A549 (cell line): ENCODE measurements around the gene SLC23A3. TPM values are rescaled to one million over a fixed set of nuclear protein-coding genes. Genes with fewer than 3 reads are reported as not detected.

Source experiments
- ATAC-seq, 2 experiments: fragments of 200-7000 bp in 1 of 2; fragments of >200 bp in 1 of 2; cut with Nextera tagmentation in 1 of 2; cut with Tn5 transposase in 1 of 2; 3 replicates each; pipeline versions ENCODE4 v1.8.0 to v1.9.1; 2018 to 2020; ENCODE audit warnings: mild to moderate bottlenecking in 1 of 2, moderate library complexity in 1 of 2
- CTCF ChIA-PET: fragments of 300-600 bp; sonication (Branson Sonifier 250); formaldehyde crosslinking; extraction: SDS; loops from one replicate; lab custom pipeline; 2021; ENCODE audit warnings: antibody characterized with exemption, inconsistent platforms; lab: Yijun Ruan, JAX
- POLR2A ChIA-PET: fragments of 350-600 bp; formaldehyde crosslinking; extraction: SDS; loops from one replicate; lab custom pipeline; 2021; ENCODE audit warnings: antibody characterized with exemption, inconsistent platforms; lab: Yijun Ruan, JAX
- DNase-seq, 2 experiments: peaks; one replicate each; pipeline versions ENCODE4 v3.0.0 to v3.0.0-alpha.2; 2011 to 2016; ENCODE audit warnings: low read depth in 1 of 2, low spot score in 1 of 2
- FAIRE-seq: peaks from 2 replicates; lab custom pipeline; 2011; peaks lifted over from hg19 to GRCh38; lab: Jason Lieb, UNC
- H3K27ac ChIP-seq, 2 experiments: fragments of >200 bp; sonication (Bioruptor Twin); formaldehyde crosslinking; 3 replicates each; pipeline ENCODE4 v1.5.1; 2016 to 2017
- H3K4me1 ChIP-seq: fragments of >200 bp; sonication (Bioruptor Twin); formaldehyde crosslinking; 3 replicates; pipeline ENCODE4 v1.6.1; 2016
- H3K4me2 ChIP-seq: fragments of >200 bp; sonication (Bioruptor Twin); formaldehyde crosslinking; 3 replicates; pipeline ENCODE4 v1.6.1; 2016
- H3K4me3 ChIP-seq: fragments of >200 bp; sonication (Bioruptor Twin); formaldehyde crosslinking; 3 replicates; pipeline ENCODE4 v1.5.1; 2016
- H3K9me3 ChIP-seq: fragments of >200 bp; sonication (Bioruptor Twin); formaldehyde crosslinking; 3 replicates; pipeline ENCODE4 v1.6.1; 2016
- CBX2 ChIP-seq: fragments of 200-600 bp; sonication (generic); IDR thresholded peaks from 2 replicates; pipeline ENCODE4 v1.6.1; 2016; ENCODE audit warnings: low read depth, mild to moderate bottlenecking, borderline replicate concordance
- CEBPB ChIP-seq, 2 experiments: fragments of >200 bp in 1 of 2; sonication (Bioruptor Twin) in 1 of 2; formaldehyde crosslinking in 1 of 2; IDR thresholded peaks; 2 replicates each; pipeline ENCODE4 v1.6.1; 2012 to 2016
- EHF ChIP-seq: fragments of 250-450 bp; sonication (Bioruptor Pico); IDR thresholded peaks from 2 replicates; pipeline ENCODE4 v1.5.0; 2020; ENCODE audit warnings: mild to moderate bottlenecking
- EHMT2 ChIP-seq: fragments of 200-600 bp; sonication (generic); IDR thresholded peaks from 2 replicates; pipeline ENCODE4 v1.6.1; 2016; ENCODE audit warnings: antibody characterized with exemption, low read depth, mild to moderate bottlenecking, moderate library complexity
- FOSB ChIP-seq: fragments of 250-450 bp; sonication (Bioruptor Pico); IDR thresholded peaks from 2 replicates; pipeline ENCODE4 v1.5.0; 2020; ENCODE audit warnings: mild to moderate bottlenecking, moderate library complexity
- FOSL2 ChIP-seq, 2 experiments: fragments of 450-650 bp in 1 of 2; fragments of >200 bp in 1 of 2; sonication (Bioruptor Twin) in 1 of 2; formaldehyde crosslinking; IDR thresholded peaks; 2 replicates each; pipeline versions ENCODE4 v1.5.0 to v1.6.1; 2016 to 2020; ENCODE audit warnings: mild to moderate bottlenecking in 1 of 2, moderate library complexity in 1 of 2
- GATA3 ChIP-seq: IDR thresholded peaks from 2 replicates; pipeline ENCODE4 v1.6.1; 2012; ENCODE audit warnings: borderline replicate concordance
- HOXA7 ChIP-seq: fragments of 250-450 bp; sonication (Bioruptor Pico); IDR thresholded peaks from 2 replicates; pipeline ENCODE4 v1.5.0; 2020; ENCODE audit warnings: mild to moderate bottlenecking, moderate library complexity
- HOXB13 ChIP-seq: fragments of 250-450 bp; sonication (Bioruptor Pico); IDR thresholded peaks from 2 replicates; pipeline ENCODE4 v1.5.0; 2020; ENCODE audit warnings: low read depth, mild to moderate bottlenecking, moderate library complexity
- JUN ChIP-seq, 2 experiments: fragments of >200 bp; sonication (Bioruptor Twin); formaldehyde crosslinking; IDR thresholded peaks; 2 replicates in 1 of 2; 3 replicates in 1 of 2; pipeline ENCODE4 v1.6.1; 2016 to 2017
- MAFK ChIP-seq: fragments of 450-650 bp; IDR thresholded peaks from 2 replicates; pipeline ENCODE4 v1.6.1; 2014; ENCODE audit not compliant: partially characterized antibody
- MAZ ChIP-seq: fragments of 150-350 bp; IDR thresholded peaks from 2 replicates; pipeline ENCODE4 v1.6.1; 2014; ENCODE audit warnings: antibody characterized with exemption, low read depth, low read length, borderline replicate concordance
- NR3C1 ChIP-seq: fragments of >200 bp; sonication (Bioruptor Twin); formaldehyde crosslinking; IDR thresholded peaks from 3 replicates; pipeline ENCODE4 v1.6.1; 2017
- PHF8 ChIP-seq: fragments of 200-600 bp; sonication (generic); IDR thresholded peaks from 2 replicates; pipeline ENCODE4 v1.6.1; 2016; ENCODE audit warnings: low read depth, mild to moderate bottlenecking, antibody characterized with exemption, moderate library complexity, borderline replicate concordance
- POLR2AphosphoS2 ChIP-seq: conservative IDR thresholded peaks from 2 replicates; pipeline ENCODE4 v1.6.1; 2012; ENCODE audit warnings: low read length, improper control_type of control experiment, inconsistent platforms
- RAD21 ChIP-seq, 2 experiments: fragments of >200 bp in 1 of 2; sonication (Bioruptor Twin) in 1 of 2; formaldehyde crosslinking in 1 of 2; IDR thresholded peaks in 1 of 2; conservative IDR thresholded peaks in 1 of 2; 2 replicates in 1 of 2; 3 replicates in 1 of 2; pipeline ENCODE4 v1.6.1; 2012 to 2018; ENCODE audit warnings: inconsistent platforms in 1 of 2
- RARB ChIP-seq: fragments of 250-450 bp; sonication (Bioruptor Pico); IDR thresholded peaks from 2 replicates; pipeline ENCODE4 v1.8.0; 2021; ENCODE audit warnings: mild to moderate bottlenecking, moderate library complexity
- RCOR1 ChIP-seq: fragments of 150-350 bp; IDR thresholded peaks from 2 replicates; pipeline ENCODE4 v1.6.1; 2014; ENCODE audit warnings: antibody characterized with exemption, low read length, low read depth
- SREBF2 ChIP-seq: fragments of 450-650 bp; IDR thresholded peaks from 2 replicates; pipeline ENCODE4 v1.6.1; 2014; ENCODE audit warnings: mild to moderate bottlenecking, moderate library complexity
- TFCP2L1 ChIP-seq: fragments of 250-450 bp; sonication (Bioruptor Pico); IDR thresholded peaks from 2 replicates; pipeline ENCODE4 v1.5.0; 2021; ENCODE audit warnings: mild to moderate bottlenecking
- ZSCAN20 ChIP-seq: fragments of 250-450 bp; sonication (Bioruptor Pico); IDR thresholded peaks from 2 replicates; pipeline ENCODE4 v1.8.0; 2022; ENCODE audit warnings: mild to moderate bottlenecking, moderate library complexity
- WGBS: methylation state at CpG from one replicate; pipeline ENCODE4 v1.1.6; 2017; ENCODE audit errors: missing lambda C conversion rate; 5-methylcytosine and 5-hydroxymethylcytosine counted together
- polyA plus RNA-seq, 4 experiments: library from polyadenylated mRNA; depleted of rRNA in 3 of 4; stranded (reverse); fragments of >200 nt; fragmentation: RNase III in 1 of 4; extraction: RNeasy Plus Mini Kit Qiagen cat#74134 plus additional on column Dnase treatment in 1 of 4; gene quantifications; 2 replicates in 3 of 4; 3 replicates in 1 of 4; pipeline ENCODE4 v1.2.3, GENCODE V29; 2011 to 2017
- TF ChIP-seq, protein P1 (sequence below): fragments of >200 bp; sonication (Bioruptor Twin); formaldehyde crosslinking; IDR thresholded peaks from 3 replicates; pipeline ENCODE4 v1.6.1; 2016
- TF ChIP-seq, protein P2 (sequence below): IDR thresholded peaks from 2 replicates; pipeline ENCODE4 v1.6.1; 2012
- TF ChIP-seq, protein P3 (sequence below): IDR thresholded peaks from 2 replicates; pipeline ENCODE4 v1.6.1; 2012; ENCODE audit warnings: low read depth, borderline replicate concordance

Gene SLC23A3
- polyA plus RNA-seq, 2 of the 4 experiments (the other 2 are of a cell fraction): 0.39 to 0.90 TPM

DNA sequence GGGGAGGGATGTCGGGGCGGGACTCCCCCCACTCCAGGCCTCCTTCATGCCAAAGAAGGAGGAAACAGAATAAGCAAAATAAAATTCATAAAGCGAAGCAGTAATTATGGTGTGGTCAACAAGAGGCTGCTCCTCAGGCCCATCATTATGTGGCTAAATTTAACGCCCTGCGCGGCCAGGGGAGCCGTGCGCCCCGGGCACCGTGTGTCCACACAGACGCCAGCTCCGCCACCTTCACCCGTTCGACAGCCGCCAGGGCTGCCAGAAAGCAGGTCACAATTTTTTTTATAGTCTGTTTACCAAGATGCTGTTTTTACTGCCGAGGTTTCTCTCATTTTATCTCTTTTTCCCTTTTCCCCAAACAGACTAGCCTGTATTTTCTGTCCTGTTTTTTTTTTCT lies 40.2 kb downstream of the SLC23A3 start:
- TF ChIP-seq RCOR1 (no peak), PHF8 (no peak), ZSCAN20 (CRISPR knock-in tag) (no peak), EHF (CRISPR knock-in tag) (no peak), POLR2AphosphoS2 (no peak), HOXA7 (CRISPR knock-in tag) (no peak), RAD21 (conservative IDR thresholded peaks at IDR 0.05 in 1 of 2, IDR thresholded peaks at IDR 0.05 in 1 of 2) (no peak), CEBPB (IDR thresholded peaks at IDR 0.05) (no peak), NR3C1 (no peak), RARB (CRISPR knock-in tag) (no peak), MAZ (no peak), JUN (IDR thresholded peaks at IDR 0.05) (no peak), GATA3 (no peak), HOXB13 (CRISPR knock-in tag) (no peak), SREBF2 (no peak), MAFK (no peak), FOSL2 (IDR thresholded peaks at IDR 0.05) (no peak), FOSL2 (CRISPR knock-in tag; IDR thresholded peaks at IDR 0.05) (no peak), FOSB (no peak)
- TF ChIP-seq, protein P1, sequence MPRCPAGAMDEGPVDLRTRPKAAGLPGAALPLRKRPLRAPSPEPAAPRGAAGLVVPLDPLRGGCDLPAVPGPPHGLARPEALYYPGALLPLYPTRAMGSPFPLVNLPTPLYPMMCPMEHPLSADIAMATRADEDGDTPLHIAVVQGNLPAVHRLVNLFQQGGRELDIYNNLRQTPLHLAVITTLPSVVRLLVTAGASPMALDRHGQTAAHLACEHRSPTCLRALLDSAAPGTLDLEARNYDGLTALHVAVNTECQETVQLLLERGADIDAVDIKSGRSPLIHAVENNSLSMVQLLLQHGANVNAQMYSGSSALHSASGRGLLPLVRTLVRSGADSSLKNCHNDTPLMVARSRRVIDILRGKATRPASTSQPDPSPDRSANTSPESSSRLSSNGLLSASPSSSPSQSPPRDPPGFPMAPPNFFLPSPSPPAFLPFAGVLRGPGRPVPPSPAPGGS: no peak
- TF ChIP-seq, protein P2, sequence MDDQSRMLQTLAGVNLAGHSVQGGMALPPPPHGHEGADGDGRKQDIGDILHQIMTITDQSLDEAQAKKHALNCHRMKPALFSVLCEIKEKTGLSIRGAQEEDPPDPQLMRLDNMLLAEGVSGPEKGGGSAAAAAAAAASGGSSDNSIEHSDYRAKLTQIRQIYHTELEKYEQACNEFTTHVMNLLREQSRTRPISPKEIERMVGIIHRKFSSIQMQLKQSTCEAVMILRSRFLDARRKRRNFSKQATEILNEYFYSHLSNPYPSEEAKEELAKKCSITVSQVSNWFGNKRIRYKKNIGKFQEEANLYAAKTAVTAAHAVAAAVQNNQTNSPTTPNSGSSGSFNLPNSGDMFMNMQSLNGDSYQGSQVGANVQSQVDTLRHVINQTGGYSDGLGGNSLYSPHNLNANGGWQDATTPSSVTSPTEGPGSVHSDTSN: no peak
- Histone ChIP-seq H3K4me1 (peaks cover 42% of the 10 kb centered on the region), H3K9me3 (no peaks in the 10 kb centered on the region), H3K4me2 (no peak overlapping the region), H3K4me3 (no peak overlapping the region), H3K27ac (no peak overlapping the region)
- ATAC-seq: no peak
- no peak for DNase-seq
- POLR2A ChIA-PET: no interaction called here
- CTCF ChIA-PET: interaction anchor here (0.6 to 3.8 kb wide), 10 partner anchors 10 to 175 kb away, joined by 3 to 18 read pairs (median 5); no protein-coding TSS in a partner anchor
- WGBS: 94% methylated on average over 16 of the region's 16 CpGs
- FAIRE-seq: no peak

DNA sequence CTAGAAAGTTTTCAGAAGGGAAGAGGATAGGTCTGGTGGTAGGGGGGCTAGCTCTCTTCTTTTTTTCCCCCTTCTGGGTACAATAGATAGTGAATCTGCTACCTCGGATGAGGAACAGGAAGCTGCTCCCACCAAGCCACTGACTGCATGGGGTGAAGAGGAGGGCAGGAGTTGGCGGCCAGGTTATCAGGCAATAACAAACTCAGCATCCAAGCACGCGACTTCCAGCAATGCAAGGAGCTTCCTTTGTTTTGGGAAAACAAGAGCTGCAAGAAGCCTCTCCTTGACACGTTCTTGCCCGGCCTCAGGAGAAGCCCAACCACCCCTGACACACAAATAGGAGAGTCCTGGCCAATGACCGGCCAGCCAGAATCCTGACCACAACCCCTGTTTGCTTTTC lies 41.4 kb downstream of the SLC23A3 start:
- FAIRE-seq (no peak), DNase-seq (no peak), ATAC-seq (no peak)
- H3K9me3 ChIP-seq: no peaks in the 10 kb centered on the region
- H3K4me2 ChIP-seq: no peak overlapping the region
- over 99% methylated on average over 7 of the region's 7 CpGs for WGBS
- TF ChIP-seq TFCP2L1 (CRISPR knock-in tag): no peak
- TF ChIP-seq EHMT2: no peak
- no peak for TF ChIP-seq CBX2
- no peak for TF ChIP-seq HOXB13 (CRISPR knock-in tag)
- no peak for TF ChIP-seq RAD21 (conservative IDR thresholded peaks at IDR 0.05 in 1 of 2, IDR thresholded peaks at IDR 0.05 in 1 of 2)
- no peak for TF ChIP-seq FOSB
- TF ChIP-seq POLR2AphosphoS2: no peak
- TF ChIP-seq, protein P3, sequence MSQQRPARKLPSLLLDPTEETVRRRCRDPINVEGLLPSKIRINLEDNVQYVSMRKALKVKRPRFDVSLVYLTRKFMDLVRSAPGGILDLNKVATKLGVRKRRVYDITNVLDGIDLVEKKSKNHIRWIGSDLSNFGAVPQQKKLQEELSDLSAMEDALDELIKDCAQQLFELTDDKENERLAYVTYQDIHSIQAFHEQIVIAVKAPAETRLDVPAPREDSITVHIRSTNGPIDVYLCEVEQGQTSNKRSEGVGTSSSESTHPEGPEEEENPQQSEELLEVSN: no peak
- no peak overlapping the region; a peak in 1 of 6 replicates for H3K27ac ChIP-seq
- ChIA-PET POLR2A (no interaction called here), CTCF (interaction anchor here (1.2 to 3.8 kb wide), 10 partner anchors 9 to 148 kb away, joined by 3 to 18 read pairs (median 7); no protein-coding TSS in a partner anchor)
- H3K4me3 ChIP-seq: no peak overlapping the region
- H3K4me1 ChIP-seq: peaks cover 50% of the 10 kb centered on the region
